ENCODE data around the gene BLVRB.

The BLVRB gene

DNA sequence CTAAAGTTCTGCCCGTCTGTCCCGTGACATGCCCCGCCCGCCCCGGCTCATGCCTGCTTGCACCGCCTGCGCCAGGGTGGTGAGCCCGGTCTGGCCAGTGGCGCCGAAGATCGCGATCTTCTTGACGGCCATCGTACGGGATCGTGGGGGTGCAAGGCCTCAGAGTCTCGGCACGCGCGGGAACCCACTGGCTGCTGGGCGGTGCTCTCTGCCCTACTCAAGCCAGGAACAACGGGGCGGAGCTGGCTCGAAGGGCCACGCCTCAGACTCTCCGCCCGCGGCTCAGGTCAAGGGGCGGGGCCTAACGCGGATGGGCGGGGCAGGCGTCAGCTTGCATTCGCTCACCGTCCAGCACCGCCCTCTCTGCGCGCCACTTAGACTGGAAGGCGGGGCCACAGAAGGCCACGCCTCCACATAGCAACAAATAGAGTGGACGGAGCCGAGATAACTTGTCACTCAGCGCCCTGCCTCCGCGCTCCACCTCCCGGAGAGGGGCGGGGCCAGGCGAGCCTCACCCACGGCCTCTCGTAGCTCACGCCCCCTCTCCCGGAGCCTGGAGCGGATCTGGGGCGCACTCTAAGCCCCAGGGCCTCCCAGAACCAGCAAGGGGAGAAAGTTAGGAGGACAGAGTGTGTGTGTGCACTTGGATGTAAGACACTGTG, at the start of gene BLVRB:
BLVRB (minus strand) TSS at position 189 of the 662 bp plus-strand sequence; CDS start at position 132, 57 bp downstream.
- peak within 1 kb of the TSS; percentile 77 for H3K27ac ChIP-seq
- no peak for TF ChIP-seq ZFX (IDR thresholded peaks at IDR 0.05; ENCODE audit: borderline replicate concordance)
- TF ChIP-seq, protein P1, sequence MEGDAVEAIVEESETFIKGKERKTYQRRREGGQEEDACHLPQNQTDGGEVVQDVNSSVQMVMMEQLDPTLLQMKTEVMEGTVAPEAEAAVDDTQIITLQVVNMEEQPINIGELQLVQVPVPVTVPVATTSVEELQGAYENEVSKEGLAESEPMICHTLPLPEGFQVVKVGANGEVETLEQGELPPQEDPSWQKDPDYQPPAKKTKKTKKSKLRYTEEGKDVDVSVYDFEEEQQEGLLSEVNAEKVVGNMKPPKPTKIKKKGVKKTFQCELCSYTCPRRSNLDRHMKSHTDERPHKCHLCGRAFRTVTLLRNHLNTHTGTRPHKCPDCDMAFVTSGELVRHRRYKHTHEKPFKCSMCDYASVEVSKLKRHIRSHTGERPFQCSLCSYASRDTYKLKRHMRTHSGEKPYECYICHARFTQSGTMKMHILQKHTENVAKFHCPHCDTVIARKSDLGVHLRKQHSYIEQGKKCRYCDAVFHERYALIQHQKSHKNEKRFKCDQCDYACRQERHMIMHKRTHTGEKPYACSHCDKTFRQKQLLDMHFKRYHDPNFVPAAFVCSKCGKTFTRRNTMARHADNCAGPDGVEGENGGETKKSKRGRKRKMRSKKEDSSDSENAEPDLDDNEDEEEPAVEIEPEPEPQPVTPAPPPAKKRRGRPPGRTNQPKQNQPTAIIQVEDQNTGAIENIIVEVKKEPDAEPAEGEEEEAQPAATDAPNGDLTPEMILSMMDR (IDR thresholded peaks at IDR 0.05): no peak

DNA sequence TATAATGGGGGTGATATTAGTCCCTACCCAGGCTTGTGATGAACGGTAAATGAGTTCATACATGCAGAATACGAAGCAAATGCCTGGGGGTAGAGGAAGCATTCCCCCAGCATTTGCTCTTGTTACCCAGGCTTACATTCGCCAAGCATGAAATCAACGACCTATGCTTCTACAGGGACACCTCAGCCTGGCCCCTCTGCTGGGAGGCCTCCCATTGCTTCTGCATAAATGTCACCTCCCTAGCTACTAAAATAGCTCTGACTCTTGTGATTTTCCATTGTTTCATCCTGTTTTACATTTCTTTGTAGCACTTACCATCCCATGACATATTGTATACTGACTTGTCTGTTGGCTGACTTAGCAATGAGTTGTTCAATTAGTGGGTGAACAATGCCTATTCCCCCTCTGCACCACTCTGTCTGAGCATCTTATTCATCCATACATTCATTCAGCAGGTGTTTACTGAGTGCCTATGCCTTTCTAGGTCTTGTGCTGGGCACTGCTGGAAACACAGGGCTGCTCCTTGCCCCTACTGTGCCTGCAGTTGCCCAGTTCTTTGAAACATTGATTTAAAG, 48.3 kb upstream of the BLVRB start:
- no peak for TF ChIP-seq ZFX (IDR thresholded peaks at IDR 0.05; ENCODE audit: borderline replicate concordance)
- TF ChIP-seq, protein P1 (IDR thresholded peaks at IDR 0.05): no peak
- H3K27ac ChIP-seq: no peak overlapping the region

DNA sequence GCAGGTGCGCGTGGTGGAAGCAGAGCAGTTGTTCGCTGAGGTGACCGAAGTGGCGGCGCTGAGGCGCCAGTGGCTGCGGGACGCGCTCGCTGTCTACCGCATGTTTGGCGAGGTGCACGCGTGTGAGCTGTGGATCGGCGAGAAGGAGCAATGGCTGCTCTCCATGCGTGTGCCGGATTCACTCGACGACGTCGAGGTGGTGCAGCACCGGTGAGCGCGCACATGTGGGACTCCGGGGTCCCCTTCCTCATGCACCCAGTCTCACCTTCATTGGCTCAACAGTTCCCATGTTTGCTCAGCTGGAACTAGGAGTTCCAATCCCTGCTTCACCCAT, 47.8 kb upstream of the BLVRB start:
- TF ChIP-seq, protein P1 (IDR thresholded peaks at IDR 0.05): no peak
- TF ChIP-seq ZFX (IDR thresholded peaks at IDR 0.05; ENCODE audit: borderline replicate concordance): no peak

DNA sequence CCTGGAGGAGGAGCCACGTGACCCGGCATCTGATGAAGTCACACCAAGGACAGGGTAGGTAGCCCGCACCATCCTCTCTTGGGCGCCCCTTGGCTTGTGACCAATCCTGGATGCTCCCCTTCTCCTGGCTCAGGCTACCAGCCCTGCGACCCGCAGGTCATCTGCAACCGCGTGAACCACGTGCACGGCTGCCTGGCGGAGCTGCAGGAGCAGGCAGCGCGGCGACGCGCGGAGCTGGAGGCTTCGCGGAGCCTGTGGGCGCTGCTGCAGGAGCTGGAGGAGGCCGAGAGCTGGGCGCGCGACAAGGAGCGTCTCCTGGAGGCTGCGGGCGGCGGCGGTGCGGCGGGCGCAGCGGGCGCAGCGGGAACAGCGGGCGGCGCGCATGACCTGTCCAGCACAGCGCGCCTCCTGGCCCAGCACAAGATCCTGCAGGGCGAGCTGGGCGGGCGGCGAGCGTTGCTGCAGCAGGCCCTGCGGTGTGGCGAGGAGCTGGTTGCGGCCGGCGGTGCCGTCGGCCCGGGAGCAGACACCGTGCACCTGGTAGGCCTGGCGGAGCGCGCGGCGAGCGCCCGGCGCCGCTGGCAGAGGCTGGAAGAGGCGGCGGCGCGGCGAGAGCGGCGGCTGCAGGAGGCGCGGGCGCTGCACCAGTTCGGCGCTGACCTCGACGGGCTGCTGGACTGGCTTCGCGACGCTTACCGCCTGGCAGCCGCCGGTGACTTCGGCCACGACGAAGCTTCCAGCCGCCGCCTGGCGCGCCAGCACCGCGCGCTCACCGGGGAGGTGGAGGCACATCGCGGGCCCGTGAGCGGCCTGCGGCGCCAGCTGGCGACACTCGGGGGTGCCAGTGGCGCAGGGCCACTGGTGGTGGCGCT, 47.2 kb upstream of the BLVRB start:
- no peak overlapping the region for H3K27ac ChIP-seq
- TF ChIP-seq, protein P1 (IDR thresholded peaks at IDR 0.05): no peak
- no peak for TF ChIP-seq ZFX (IDR thresholded peaks at IDR 0.05; ENCODE audit: borderline replicate concordance)

More for the DNA sequence above, 47.8 kb upstream of the BLVRB start:
- no peak overlapping the region for H3K27ac ChIP-seq

DNA sequence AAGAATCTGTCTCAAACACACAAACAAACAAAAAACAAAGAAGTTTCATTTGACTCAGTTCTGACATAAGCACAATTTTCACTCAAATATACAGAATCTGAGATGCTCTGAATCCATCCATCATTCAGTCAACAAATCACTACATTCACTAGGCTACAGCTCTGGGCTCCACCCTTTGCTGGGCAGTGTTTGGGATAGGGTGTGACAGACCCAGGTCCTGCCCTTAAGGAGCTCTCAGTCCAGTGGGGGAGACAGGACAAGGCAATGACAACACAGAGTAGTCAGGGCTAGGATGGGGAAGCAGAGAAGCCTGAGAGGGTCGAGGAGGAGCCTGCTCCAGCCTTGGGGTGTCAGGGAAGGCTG, 46.5 kb upstream of the BLVRB start:
- TF ChIP-seq, protein P1 (IDR thresholded peaks at IDR 0.05): no peak
- no peak for TF ChIP-seq ZFX (IDR thresholded peaks at IDR 0.05; ENCODE audit: borderline replicate concordance)
- H3K27ac ChIP-seq: no peak overlapping the region

DNA sequence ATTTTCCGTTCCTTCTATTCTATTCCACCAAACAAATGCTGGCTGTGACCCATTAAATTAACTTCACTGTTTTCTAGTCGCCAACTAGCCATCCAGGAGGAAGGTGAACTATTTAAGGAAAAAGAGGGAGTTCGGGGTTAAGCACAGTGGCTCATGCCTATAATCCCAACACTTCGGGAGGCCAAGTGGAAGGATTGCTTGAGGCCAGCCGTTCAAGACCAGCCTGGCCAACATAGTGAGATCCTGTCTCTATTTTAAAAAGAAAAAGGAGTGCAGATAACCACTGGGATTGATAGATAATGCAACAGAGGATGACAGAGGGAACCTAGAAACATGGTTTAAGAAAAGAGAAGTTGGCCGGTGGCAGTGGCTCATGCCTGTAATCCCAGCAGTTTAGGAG, 45.9 kb upstream of the BLVRB start:
- H3K27ac ChIP-seq: no peak overlapping the region
- TF ChIP-seq ZFX (IDR thresholded peaks at IDR 0.05; ENCODE audit: borderline replicate concordance): no peak
- TF ChIP-seq, protein P1 (IDR thresholded peaks at IDR 0.05): no peak

Data from 22Rv1 (cell line).